ENCODE results near the gene MRPL23. TPM values are rescaled to one million over a fixed set of nuclear protein-coding genes. Genes with fewer than 3 reads are reported as not detected.

Gene MRPL23
- total RNA-seq, 2 donors from 2014 or later, result 69.9 to 109 TPM

DNA sequence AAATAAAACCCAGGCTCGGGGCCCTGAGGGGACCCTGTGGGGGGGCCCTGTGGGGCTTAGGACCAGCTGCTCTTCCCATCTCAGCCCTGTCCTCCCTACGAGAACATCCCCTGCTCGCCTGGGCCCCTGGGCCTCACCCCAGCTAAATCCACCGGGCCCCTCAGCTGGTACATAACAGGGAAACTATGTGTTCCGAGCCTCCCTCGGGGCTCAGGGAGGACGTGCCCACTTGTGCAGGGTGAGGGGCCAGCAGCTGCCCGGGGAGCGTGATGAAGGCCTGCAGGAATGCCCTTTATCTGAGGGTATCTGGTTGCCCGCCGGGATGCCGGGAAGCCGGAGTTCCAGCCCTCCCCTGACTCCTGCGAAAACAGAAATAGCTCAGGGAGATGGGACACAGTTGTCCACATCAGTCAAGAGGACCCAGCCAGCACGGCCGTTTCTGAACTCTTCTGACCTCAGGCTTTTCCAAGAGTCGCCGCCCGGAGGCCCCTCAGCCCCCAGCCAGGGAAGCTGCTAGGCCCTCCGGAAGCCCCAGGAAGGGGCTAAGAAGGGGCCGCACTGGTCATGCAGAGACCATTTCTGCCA, 20.6 kb downstream of the MRPL23 start:
- Mint-ChIP-seq H3K27ac (no peak overlapping the region), H3K27me3 (ENCODE audit: insufficient read depth) (no peaks in the 10 kb centered on the region), H3K9me3 (no peaks in the 10 kb centered on the region), H3K4me1 (no peaks in the 10 kb centered on the region), H3K36me3 (ENCODE audit: low read depth) (no peaks in the 10 kb centered on the region), H3K4me3 (no peak overlapping the region)
- Histone ChIP-seq H3K27ac (ENCODE audit: low read depth, low read length) (no peak overlapping the region), H3K4me3 (ENCODE audit: low read length) (no peak overlapping the region), H3K4me1 (ENCODE audit: control insufficient read depth, insufficient read depth, low read length) (no peaks in the 10 kb centered on the region), H3K36me3 (ENCODE audit: control insufficient read depth, insufficient read depth, low read length) (no peaks in the 10 kb centered on the region), H3K9me3 (ENCODE audit: control insufficient read depth, low read length) (no peaks in the 10 kb centered on the region), H3K9ac (ENCODE audit: extremely low read depth, low read length, poor library complexity, severe bottlenecking) (no peak overlapping the region), H3K27me3 (ENCODE audit: control insufficient read depth, insufficient read depth, low read length, poor library complexity, severe bottlenecking) (no peaks in the 10 kb centered on the region)
- no CpG with 5 or more reads among the region's 21 CpGs for WGBS, 2 experiments (ENCODE audit: insufficient coverage in 1 of 2, insufficient read length in 1 of 2)
- peak; percentile 2 for DNase-seq
- TF ChIP-seq CTCF (conservative IDR thresholded peaks at IDR 0.05), result no peak

DNA sequence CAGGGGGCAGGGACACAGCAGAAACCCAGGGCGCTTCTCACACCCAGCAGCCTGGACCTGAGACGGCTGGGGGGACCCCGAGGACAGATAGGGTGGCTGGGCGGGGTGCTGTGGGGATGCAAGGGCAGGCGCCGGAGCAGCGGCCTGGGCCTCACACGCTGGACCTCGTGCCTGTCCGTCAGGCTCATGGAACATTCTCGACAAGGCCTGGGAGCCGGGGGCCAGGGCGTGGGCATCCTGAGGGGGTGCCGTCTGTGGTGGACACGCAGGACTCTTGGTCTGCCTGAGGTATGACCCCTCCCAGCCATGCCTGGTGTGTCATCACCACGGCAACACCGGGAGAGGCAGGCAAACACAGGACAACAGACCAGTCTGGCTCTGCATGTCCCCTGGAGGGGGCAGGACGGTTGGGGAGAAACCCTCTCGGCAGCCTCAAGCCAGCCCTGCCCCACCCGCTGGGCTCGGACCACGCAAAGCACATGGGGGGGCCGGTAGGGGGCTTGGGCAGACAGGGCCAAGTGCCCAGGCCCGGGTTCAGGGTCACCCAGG, 21.4 kb downstream of the MRPL23 start:
- Mint-ChIP-seq H3K4me3 (no peak overlapping the region), H3K36me3 (ENCODE audit: low read depth) (no peaks in the 10 kb centered on the region), H3K4me1 (no peaks in the 10 kb centered on the region), H3K27me3 (ENCODE audit: insufficient read depth) (no peaks in the 10 kb centered on the region), H3K27ac (no peak overlapping the region), H3K9me3 (no peaks in the 10 kb centered on the region)
- Histone ChIP-seq H3K4me3 (ENCODE audit: low read length) (no peak overlapping the region), H3K9me3 (ENCODE audit: control insufficient read depth, low read length) (no peaks in the 10 kb centered on the region), H3K9ac (ENCODE audit: extremely low read depth, low read length, poor library complexity, severe bottlenecking) (no peak overlapping the region), H3K27ac (ENCODE audit: low read depth, low read length) (no peak overlapping the region), H3K27me3 (ENCODE audit: control insufficient read depth, insufficient read depth, low read length, poor library complexity, severe bottlenecking) (no peaks in the 10 kb centered on the region), H3K36me3 (ENCODE audit: control insufficient read depth, insufficient read depth, low read length) (no peaks in the 10 kb centered on the region), H3K4me1 (ENCODE audit: control insufficient read depth, insufficient read depth, low read length) (no peaks in the 10 kb centered on the region)
- no peak for DNase-seq
- 87% methylated on average over 5 of the region's 24 CpGs; no CpG with 5 or more reads in 1 of the 2 experiments for WGBS, 2 experiments (ENCODE audit: insufficient coverage in 1 of 2, insufficient read length in 1 of 2)
- TF ChIP-seq CTCF (conservative IDR thresholded peaks at IDR 0.05), result no peak

GRCh38 chr11:1969035-1969434, 21.9 kb downstream of the MRPL23 start:
- Mint-ChIP-seq H3K27me3 (ENCODE audit: insufficient read depth) (no peaks in the 10 kb centered on the region), H3K4me1 (no peaks in the 10 kb centered on the region), H3K36me3 (ENCODE audit: low read depth) (no peaks in the 10 kb centered on the region), H3K9me3 (no peaks in the 10 kb centered on the region), H3K4me3 (no peak overlapping the region), H3K27ac (no peak overlapping the region)
- no peak for DNase-seq
- Histone ChIP-seq H3K4me3 (ENCODE audit: low read length) (no peak overlapping the region), H3K9ac (ENCODE audit: extremely low read depth, low read length, poor library complexity, severe bottlenecking) (no peak overlapping the region), H3K9me3 (ENCODE audit: control insufficient read depth, low read length) (no peaks in the 10 kb centered on the region), H3K27ac (ENCODE audit: low read depth, low read length) (no peak overlapping the region), H3K36me3 (ENCODE audit: control insufficient read depth, insufficient read depth, low read length) (no peaks in the 10 kb centered on the region), H3K27me3 (ENCODE audit: control insufficient read depth, insufficient read depth, low read length, poor library complexity, severe bottlenecking) (no peaks in the 10 kb centered on the region), H3K4me1 (ENCODE audit: control insufficient read depth, insufficient read depth, low read length) (no peaks in the 10 kb centered on the region)
- no CpG with 5 or more reads among the region's 21 CpGs for WGBS, 2 experiments (ENCODE audit: insufficient coverage in 1 of 2, insufficient read length in 1 of 2)
- no peak for TF ChIP-seq CTCF (conservative IDR thresholded peaks at IDR 0.05)
